Astrocyte (in vitro differentiated cells and primary cell): ENCODE measurements around the gene ADRA2B. TPM values are rescaled to one million over a fixed set of nuclear protein-coding genes. Genes with fewer than 3 reads are reported as not detected.
A peak's percentile ranks its signal among the peaks of the same experiment; 100 is the strongest.

Experiments
- DNase-seq: peaks from one replicate; pipeline ENCODE4 v3.0.0-alpha.2; 2010; ENCODE audit warnings: low read depth
- FAIRE-seq: peaks from 2 replicates; lab custom pipeline; 2011; peaks lifted over from hg19 to GRCh38; lab: Jason Lieb, UNC
- H2AFZ ChIP-seq: 2 replicates; pipeline ENCODE4 v1.6.0; 2012; ENCODE audit warnings: low read depth, low read length, inconsistent platforms
- H3K27ac ChIP-seq: 2 replicates; pipeline ENCODE4 v1.5.1; 2011; ENCODE audit warnings: low read depth, low read length, inconsistent platforms
- H3K27me3 ChIP-seq: 2 replicates; pipeline ENCODE4 v1.6.0; 2011; ENCODE audit warnings: low read length, inconsistent platforms; ENCODE audit not compliant: insufficient read depth
- H3K36me3 ChIP-seq: 2 replicates; pipeline ENCODE4 v1.5.1; 2011; ENCODE audit warnings: low read length, inconsistent platforms; ENCODE audit not compliant: insufficient read depth
- H3K4me1 ChIP-seq: 2 replicates; pipeline ENCODE4 v1.5.1; 2011; ENCODE audit warnings: low read length, inconsistent platforms; ENCODE audit not compliant: insufficient read depth
- H3K4me2 ChIP-seq: 2 replicates; pipeline ENCODE4 v1.6.0; 2012; ENCODE audit warnings: low read length, inconsistent platforms
- H3K4me3 ChIP-seq: 2 replicates; pipeline ENCODE4 v1.5.1; 2011; ENCODE audit warnings: low read depth, mild to moderate bottlenecking, low read length, inconsistent platforms; ENCODE audit not compliant: insufficient read depth
- H3K79me2 ChIP-seq: 2 replicates; pipeline ENCODE4 v1.6.0; 2012; ENCODE audit warnings: mild to moderate bottlenecking, low read length, inconsistent platforms; ENCODE audit not compliant: insufficient read depth
- H3K9ac ChIP-seq: 2 replicates; pipeline ENCODE4 v1.6.0; 2012; ENCODE audit warnings: mild to moderate bottlenecking, low read length, inconsistent platforms
- H3K9me3 ChIP-seq: 2 replicates; pipeline ENCODE4 v1.5.1; 2012; ENCODE audit warnings: low read depth, mild to moderate bottlenecking, low read length, inconsistent platforms; ENCODE audit not compliant: insufficient read depth
- H4K20me1 ChIP-seq: 2 replicates; pipeline ENCODE4 v1.6.0; 2012; ENCODE audit warnings: low read length, inconsistent platforms; ENCODE audit not compliant: insufficient read depth
- H3K27ac Mint-ChIP-seq: one replicate; pipeline ENCODE4 v1.8.0; 2021; ENCODE audit warnings: mild to moderate bottlenecking, mixed read lengths; ENCODE audit not compliant: unreplicated experiment
- H3K27me3 Mint-ChIP-seq: one replicate; pipeline ENCODE4 v1.8.0; 2021; ENCODE audit warnings: low read depth, mixed read lengths; ENCODE audit not compliant: unreplicated experiment
- H3K36me3 Mint-ChIP-seq: one replicate; pipeline ENCODE4 v1.8.0; 2021; ENCODE audit warnings: low read depth, mixed read lengths; ENCODE audit not compliant: unreplicated experiment
- H3K4me1 Mint-ChIP-seq: one replicate; pipeline ENCODE4 v1.8.0; 2021; ENCODE audit warnings: low read depth, mixed read lengths; ENCODE audit not compliant: unreplicated experiment
- H3K4me3 Mint-ChIP-seq: one replicate; pipeline ENCODE4 v1.8.0; 2021; ENCODE audit warnings: mild to moderate bottlenecking, moderate library complexity, mixed read lengths; ENCODE audit not compliant: unreplicated experiment
- H3K9me3 Mint-ChIP-seq: one replicate; pipeline ENCODE4 v1.8.0; 2021; ENCODE audit warnings: mild to moderate bottlenecking, mixed read lengths; ENCODE audit not compliant: unreplicated experiment
- CTCF ChIP-seq: IDR thresholded peaks from 2 replicates; pipeline ENCODE4 v1.5.1; 2011; ENCODE audit warnings: low read depth, mild to moderate bottlenecking, inconsistent platforms, low read length, moderate library complexity; ENCODE audit not compliant: insufficient read depth
- EZH2 ChIP-seq: IDR thresholded peaks from 2 replicates; pipeline ENCODE4 v1.6.1; 2012; ENCODE audit warnings: mild to moderate bottlenecking, low read length, inconsistent platforms; ENCODE audit not compliant: insufficient read depth
- total RNA-seq: library from RNA; stranded (reverse); gene quantifications from 2 replicates; pipeline ENCODE4 v1.2.1, GENCODE V29; 2021

ADRA2B gene
- total RNA-seq, 1 donor from 2014 or later, result not detected

- no peaks in the 10 kb centered on the region for H4K20me1 ChIP-seq
- H3K4me1 ChIP-seq, result peaks cover 3% of the 10 kb centered on the region
- no peaks in the 10 kb centered on the region for H3K79me2 ChIP-seq
- peaks cover 2% of the 10 kb centered on the region for H3K36me3 Mint-ChIP-seq
- peaks cover 2% of the 10 kb centered on the region for H3K27me3 ChIP-seq
- peaks cover 13% of the 10 kb centered on the region for H3K9me3 ChIP-seq
- no peak for DNase-seq
- H3K27ac ChIP-seq, result no peak overlapping the region
- H3K9me3 Mint-ChIP-seq, result peaks cover 10% of the 10 kb centered on the region
- H3K4me3 ChIP-seq, result no peak overlapping the region
- no peak overlapping the region for H3K9ac ChIP-seq
- peaks cover 17% of the 10 kb centered on the region for H3K27me3 Mint-ChIP-seq
- H3K27ac Mint-ChIP-seq, result no peak overlapping the region
- TF ChIP-seq EZH2 (no peak), CTCF (no peak)
- H3K4me2 ChIP-seq, result no peak overlapping the region
- H3K4me3 Mint-ChIP-seq, result no peak overlapping the region
- peaks cover 5% of the 10 kb centered on the region for H3K4me1 Mint-ChIP-seq
- H3K36me3 ChIP-seq, result no peaks in the 10 kb centered on the region
- H2AFZ ChIP-seq, result no peak overlapping the region
- no peak for FAIRE-seq
Measured at GRCh38 chr2:96105994-96106715, 10.2 kb downstream of the ADRA2B start.

GRCh38 chr2:96105152-96105915 is 11.0 kb downstream of the ADRA2B start:
- peaks cover 2% of the 10 kb centered on the region for H3K36me3 Mint-ChIP-seq
- Histone ChIP-seq H3K9ac (no peak overlapping the region), H3K27me3 (peaks cover 2% of the 10 kb centered on the region), H3K79me2 (no peaks in the 10 kb centered on the region), H3K4me1 (peaks cover 3% of the 10 kb centered on the region), H3K27ac (no peak overlapping the region), H2AFZ (no peak overlapping the region), H4K20me1 (no peaks in the 10 kb centered on the region), H3K9me3 (peaks cover 13% of the 10 kb centered on the region), H3K4me2 (no peak overlapping the region), H3K4me3 (no peak overlapping the region), H3K36me3 (no peaks in the 10 kb centered on the region)
- no peak for FAIRE-seq
- no peak overlapping the region for H3K4me3 Mint-ChIP-seq
- H3K4me1 Mint-ChIP-seq, result peaks cover 5% of the 10 kb centered on the region
- peak overlapping the region; percentile 26 for H3K27ac Mint-ChIP-seq
- peaks cover 12% of the 10 kb centered on the region for H3K27me3 Mint-ChIP-seq
- TF ChIP-seq EZH2 (no peak), CTCF (no peak)
- peaks cover 10% of the 10 kb centered on the region for H3K9me3 Mint-ChIP-seq
- DNase-seq, result no peak
